CD4-positive, alpha-beta T cell treated with Interleukin-15 for 4 hours (primary cell): ENCODE measurements around the gene NRK.
"Not testable (repeated sequence)": the region's sequence is repeated elsewhere in the genome, so short reads cannot be mapped to it uniquely, and the experiment has no call there.

Experiments used
- DNase-seq: peaks from one replicate; pipeline ENCODE4 v3.0.0-alpha.2; 2020; ENCODE audit warnings: low spot score

Gene NRK

DNA sequence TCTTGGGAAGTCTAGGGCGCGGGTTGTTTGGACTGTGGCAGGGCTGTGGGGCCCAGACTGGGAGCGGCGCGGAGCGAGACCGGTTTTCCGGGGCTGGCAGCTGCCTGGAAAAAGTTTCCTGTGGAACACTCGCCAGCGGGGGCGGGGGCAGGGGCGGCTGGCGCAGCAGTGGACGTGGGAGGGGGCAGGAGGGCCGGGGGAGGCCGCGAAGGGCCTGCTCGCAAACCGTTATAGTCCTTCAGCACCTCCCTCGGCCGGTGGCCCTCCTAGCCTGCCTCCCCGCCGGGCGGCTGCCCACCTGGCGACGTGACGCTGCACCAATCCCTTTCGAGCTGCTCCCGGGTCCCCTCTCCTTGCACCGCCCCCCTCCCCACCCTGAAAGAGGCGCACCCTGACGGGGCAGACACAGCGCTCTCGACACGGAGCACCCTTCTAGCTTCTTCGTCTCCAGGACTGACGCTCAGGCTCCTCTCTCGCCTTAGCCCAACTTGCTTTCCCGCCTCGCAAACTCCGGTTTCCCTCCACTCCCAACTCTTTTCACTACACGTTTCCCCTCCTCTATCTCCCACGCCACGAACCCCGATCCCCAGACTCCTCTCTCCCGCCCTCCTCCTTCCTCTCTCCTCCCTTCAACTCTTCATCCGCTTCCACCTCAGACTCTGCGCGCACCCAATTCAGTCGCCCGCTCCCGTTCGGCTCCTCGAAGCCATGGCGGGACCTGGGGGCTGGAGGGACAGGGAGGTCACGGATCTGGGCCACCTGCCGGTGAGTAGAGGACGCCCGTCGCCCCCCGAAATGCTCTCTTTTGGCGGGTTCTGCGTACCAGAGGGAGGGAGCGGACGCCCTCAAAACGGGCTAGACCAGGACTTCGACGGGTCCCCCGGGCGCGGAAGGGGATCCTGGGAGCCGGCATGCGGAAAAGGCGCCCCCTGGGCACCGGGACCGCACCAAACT lies at the start of gene NRK:
Gene NRK, plus strand, starts transcription at position 402 of the 954 bp plus-strand sequence. Its CDS starts 307 bp downstream, at position 709.
- no peak for DNase-seq

DNA sequence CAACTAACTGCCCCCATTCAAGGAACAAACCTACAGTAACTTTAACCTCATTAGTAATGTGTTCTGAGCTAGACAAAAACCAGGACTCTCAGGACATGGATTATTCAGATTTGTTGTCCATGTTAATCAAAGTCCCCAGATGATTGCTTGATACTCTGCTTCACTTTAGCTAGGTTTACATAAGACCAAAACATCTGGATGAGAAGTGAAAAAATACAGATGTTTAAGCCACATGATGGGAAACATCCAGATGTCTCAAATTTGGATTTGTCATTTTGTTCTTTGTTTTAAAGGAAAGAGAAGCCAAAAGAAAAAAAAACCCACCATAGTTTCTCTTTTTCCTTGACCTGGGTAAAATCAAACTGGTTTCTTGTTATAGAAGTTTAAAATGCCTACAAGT lies 48.5 kb upstream of the NRK start:
- DNase-seq = no peak

DNA sequence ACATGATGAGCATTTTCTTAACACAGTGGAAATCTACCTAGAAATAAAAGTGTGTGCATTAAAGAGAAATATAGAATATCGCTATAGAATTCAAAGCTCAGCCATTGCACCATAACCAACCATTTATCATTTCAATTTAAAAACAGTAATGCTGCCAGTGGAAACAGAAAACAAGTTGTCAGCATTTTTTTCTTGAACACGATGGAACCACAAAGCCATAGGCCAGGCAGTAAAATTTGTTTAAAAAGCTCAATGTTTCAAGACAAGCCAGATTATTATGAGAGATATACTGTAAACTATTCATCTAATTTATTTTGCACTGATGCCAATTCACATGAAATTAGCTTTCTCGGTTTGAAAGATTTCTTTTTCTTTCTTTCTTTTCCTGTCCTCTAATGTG lies 46.7 kb upstream of the NRK start:
- DNase-seq = no peak

DNA sequence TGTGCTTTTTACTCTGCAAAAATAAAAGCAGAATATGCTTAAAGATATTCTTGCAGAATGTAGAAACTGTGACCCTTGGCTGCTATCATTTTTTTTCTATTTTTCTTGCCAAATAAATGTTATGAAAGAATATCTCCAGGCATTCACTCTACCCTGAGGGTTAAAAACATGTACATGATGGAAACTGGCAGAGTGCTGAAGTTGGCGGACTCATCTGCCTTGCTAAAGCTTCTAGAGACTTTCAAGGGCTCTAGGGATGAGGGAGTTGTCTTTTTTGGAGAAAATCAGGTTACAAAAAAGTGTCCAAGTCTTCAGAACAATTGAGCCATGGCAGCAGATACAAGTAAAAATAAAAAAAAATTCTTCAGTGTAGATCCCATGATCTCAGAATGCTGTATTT lies 40.5 kb upstream of the NRK start:
- DNase-seq = no peak

GRCh38 chrX:105796877-105797276 lies 25.5 kb upstream of the NRK start:
- DNase-seq = not testable (repeated sequence)

- DNase-seq = no peak
These were observed 18.4 kb upstream of the NRK start for GRCh38 chrX:105803891-105804290.

DNA sequence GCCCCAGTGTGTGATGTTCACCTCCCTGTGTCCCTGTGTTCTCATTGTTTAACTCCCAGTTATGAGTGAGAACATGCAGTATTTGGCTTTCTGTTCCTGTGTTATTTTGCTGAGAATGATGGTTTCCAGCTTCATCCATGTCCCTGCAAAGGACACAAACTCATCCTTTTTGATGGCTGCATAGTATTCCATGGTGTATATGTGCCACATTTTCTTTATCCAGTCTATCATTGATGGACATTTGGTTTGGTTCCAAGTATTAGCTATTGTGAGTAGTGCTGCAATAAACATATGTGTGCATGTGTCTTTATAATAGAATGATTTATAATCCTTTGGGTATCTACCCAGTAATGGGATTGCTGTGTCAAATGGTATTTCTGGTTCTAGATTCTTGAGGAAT lies 16.7 kb upstream of the NRK start:
- DNase-seq = not testable (repeated sequence)

- DNase-seq = no peak
These were observed 5.8 kb upstream of the NRK start for GRCh38 chrX:105816517-105816916.

DNA sequence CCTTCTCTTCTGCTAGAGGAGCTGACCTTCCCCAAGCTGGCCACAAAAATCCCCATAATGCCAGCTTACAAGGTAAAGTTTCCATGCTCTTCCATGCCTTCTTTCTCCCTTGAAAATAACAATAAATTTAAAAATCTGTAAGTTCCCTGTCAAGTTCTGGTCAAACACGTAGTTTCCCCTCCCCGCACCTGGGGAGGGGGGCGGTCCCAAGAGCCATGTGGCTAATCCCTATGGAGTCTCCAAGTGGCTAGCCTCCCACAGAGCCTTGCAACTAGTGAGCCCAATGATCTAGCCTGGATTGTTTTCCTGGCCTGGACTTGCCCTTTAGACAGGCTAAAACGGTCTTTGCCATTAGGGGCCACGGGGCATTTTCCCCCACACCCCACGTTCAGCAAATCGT lies 2.1 kb upstream of the NRK start:
- DNase-seq = no peak

DNA sequence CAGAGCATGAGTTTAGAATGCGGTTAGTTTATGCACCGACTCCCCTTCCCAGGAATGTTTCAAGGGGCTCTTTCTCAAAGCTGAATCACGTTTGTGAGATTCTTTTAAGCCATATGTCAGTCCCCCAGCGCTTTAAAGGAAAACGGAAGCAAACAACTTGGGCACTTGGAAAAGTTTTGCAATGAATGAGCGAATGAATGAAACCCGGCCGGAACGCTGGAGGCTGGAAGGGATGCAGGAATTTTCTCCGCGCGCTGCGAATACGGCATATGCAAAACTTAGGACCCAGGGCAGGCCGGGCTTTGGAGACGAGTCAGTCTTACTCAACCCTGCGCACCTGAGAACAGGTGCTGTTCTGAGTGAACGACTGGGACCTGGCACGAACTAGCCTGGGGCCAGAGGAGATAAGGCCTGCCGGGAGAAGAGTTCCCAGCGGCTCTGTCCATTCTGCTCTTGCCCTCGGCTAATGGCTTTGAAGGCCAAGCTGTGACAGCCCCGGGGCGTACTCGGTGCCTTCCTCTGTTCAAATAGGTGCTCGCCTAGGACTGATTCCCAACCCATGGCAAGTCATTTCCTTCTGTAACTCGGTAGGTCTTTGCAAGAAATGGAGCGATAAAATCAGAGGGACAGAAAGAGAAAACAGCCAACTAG lies 743 bp upstream of the NRK start:
- no peak for DNase-seq

GRCh38 chrX:105823092-105823455 lies 735 bp downstream of the NRK start:
- DNase-seq = no peak

DNA sequence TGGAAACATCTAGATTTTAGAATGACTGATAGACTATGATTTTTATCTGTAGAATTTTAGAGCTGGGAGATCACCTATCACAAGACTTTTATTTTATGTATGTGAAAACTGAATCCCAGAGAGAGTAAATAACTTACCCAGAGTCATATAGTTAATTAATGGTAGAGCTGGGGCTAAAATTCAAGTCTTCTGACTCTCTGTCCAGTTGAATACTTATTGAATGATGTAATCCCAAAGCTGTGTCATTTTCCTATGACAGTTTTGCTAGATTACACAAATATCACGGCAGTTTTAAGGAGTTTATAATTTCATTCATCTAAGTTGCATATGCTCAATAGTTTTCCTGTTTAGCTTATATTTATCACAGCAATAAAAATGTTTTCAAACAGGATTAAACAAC lies 6.7 kb downstream of the NRK start:
- no peak for DNase-seq

GRCh38 chrX:105837232-105837631 lies 14.9 kb downstream of the NRK start:
- no peak for DNase-seq

- no peak for DNase-seq
These were observed 23.3 kb downstream of the NRK start for GRCh38 chrX:105845631-105846030.

DNA sequence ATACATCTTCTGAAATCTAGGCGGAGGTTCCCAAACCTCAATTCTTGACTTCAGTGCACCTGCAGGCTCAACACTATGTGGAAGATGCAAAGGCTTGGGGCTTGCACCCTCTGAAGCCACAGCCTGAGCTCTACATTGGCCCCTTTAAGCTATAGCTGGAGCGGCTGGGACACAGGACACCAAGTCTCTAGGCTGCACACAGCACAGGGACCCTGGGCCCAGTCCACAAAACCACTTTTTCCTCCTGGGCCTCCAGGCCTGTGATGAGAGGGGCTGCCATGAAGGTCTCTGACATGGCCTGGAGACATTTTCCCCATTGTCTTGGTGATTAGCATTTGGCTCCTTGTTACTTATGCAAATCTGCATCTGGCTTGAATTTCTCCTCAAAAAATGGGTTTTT lies 27.8 kb downstream of the NRK start:
- not testable (repeated sequence) for DNase-seq

- no peak for DNase-seq
These were observed 43.4 kb downstream of the NRK start for GRCh38 chrX:105865709-105866108.

DNA sequence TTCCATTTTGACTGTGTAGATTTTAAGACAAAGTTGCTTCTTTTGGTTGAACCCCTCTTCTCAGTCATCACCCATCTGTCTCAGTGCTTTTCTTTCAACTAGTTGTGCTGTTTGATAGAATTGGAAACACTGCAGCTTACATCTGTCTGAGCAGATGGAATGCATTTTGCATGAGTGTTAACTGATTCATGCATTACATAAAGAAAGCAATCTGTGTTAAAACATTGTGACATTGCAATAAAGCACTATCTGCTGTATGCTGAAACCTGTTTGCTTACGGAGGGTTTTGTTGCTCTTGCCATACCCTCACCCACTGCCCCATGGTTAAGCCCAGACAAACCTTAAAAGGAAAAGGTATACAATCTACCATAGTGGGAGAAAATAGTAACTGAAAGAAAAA lies 47.4 kb downstream of the NRK start:
- DNase-seq = no peak

GRCh38 chrX:105870445-105870844 lies 48.1 kb downstream of the NRK start:
- no peak for DNase-seq

- no peak for DNase-seq
These were observed 50.6 kb downstream of the NRK start for GRCh38 chrX:105872941-105873340.

GRCh38 chrX:105874790-105875189 lies 52.5 kb downstream of the NRK start:
- DNase-seq = no peak

GRCh38 chrX:105876658-105877057 lies 54.3 kb downstream of the NRK start:
- no peak for DNase-seq

DNA sequence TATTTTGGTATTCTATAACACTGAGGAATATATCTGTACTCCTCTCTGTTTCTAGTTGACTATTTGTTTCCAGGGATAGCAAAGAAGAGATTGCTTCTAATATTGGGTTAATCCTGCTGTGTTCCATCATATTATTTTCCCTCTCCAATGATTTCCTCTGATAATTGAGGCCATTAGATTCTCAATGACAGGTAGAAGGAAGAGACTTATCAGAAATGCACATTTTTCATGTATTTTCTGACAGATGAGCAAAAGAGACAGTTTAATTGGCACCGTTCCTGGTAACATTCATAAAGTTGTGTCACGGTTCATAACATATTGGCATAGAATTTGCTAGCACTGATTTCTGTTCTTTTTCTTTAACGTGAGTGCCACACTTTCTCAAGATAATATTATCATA lies 58.2 kb downstream of the NRK start:
- no peak for DNase-seq

GRCh38 chrX:105882581-105883275 lies 60.4 kb downstream of the NRK start:
- DNase-seq = no peak
